H9 (cell line): ENCODE measurements around the gene PLK2. TPM values are rescaled to one million over a fixed set of nuclear protein-coding genes. Genes with fewer than 3 reads are reported as not detected.

Source experiments
- DNase-seq: peaks from one replicate; pipeline ENCODE4 v3.0.0-alpha.2; 2017
- H2AFZ ChIP-seq: one replicate; pipeline ENCODE4 v1.6.1; 2013; ENCODE audit warnings: mild to moderate bottlenecking, low read length, control low read depth, moderate library complexity
- H2AK5ac ChIP-seq: 2 replicates; pipeline ENCODE4 v1.6.1; 2013; ENCODE audit warnings: low read length, control low read depth, mixed read lengths; ENCODE audit not compliant: insufficient read length
- H2BK120ac ChIP-seq: one replicate; pipeline ENCODE4 v1.6.1; 2013; ENCODE audit warnings: low read depth, mild to moderate bottlenecking, low read length, control low read depth, inconsistent platforms; ENCODE audit not compliant: poor library complexity, severe bottlenecking
- H2BK12ac ChIP-seq: 2 replicates; pipeline ENCODE4 v1.6.1; 2013; ENCODE audit warnings: low read length, control low read depth, mixed read lengths, low read depth; ENCODE audit not compliant: insufficient read length
- H2BK15ac ChIP-seq: 2 replicates; pipeline ENCODE4 v1.6.1; 2013; ENCODE audit warnings: low read depth, low read length, control low read depth
- H2BK20ac ChIP-seq: one replicate; pipeline ENCODE4 v1.6.1; 2013; ENCODE audit warnings: low read depth, mild to moderate bottlenecking, low read length, control low read depth, inconsistent platforms; ENCODE audit not compliant: poor library complexity, severe bottlenecking
- H2BK5ac ChIP-seq: 2 replicates; pipeline ENCODE4 v1.6.1; 2013; ENCODE audit warnings: low read length, control low read depth, mixed read lengths; ENCODE audit not compliant: insufficient read length
- H3K14ac ChIP-seq: 2 replicates; pipeline ENCODE4 v1.6.1; 2013; ENCODE audit warnings: low read length, control low read depth; ENCODE audit not compliant: insufficient read depth
- H3K18ac ChIP-seq: 2 replicates; pipeline ENCODE4 v1.6.1; 2013; ENCODE audit warnings: low read depth, mild to moderate bottlenecking, mixed read lengths, low read length, control low read depth; ENCODE audit not compliant: insufficient read length
- H3K23ac ChIP-seq: 2 replicates; pipeline ENCODE4 v1.6.1; 2013; ENCODE audit warnings: low read length, control low read depth, mixed read lengths, low read depth; ENCODE audit not compliant: insufficient read length
- H3K23me2 ChIP-seq: 2 replicates; pipeline ENCODE4 v1.6.1; 2013; ENCODE audit warnings: low read depth, mild to moderate bottlenecking, mixed read lengths, low read length, control low read depth; ENCODE audit not compliant: insufficient read length, poor library complexity, severe bottlenecking
- H3K27ac ChIP-seq: 2 replicates; pipeline ENCODE4 v1.5.1; 2013; ENCODE audit warnings: low read length, control low read depth, mixed read lengths, low read depth; ENCODE audit not compliant: insufficient read length
- H3K27me3 ChIP-seq: 2 replicates; pipeline ENCODE4 v1.6.1; 2013; ENCODE audit warnings: low read length, control low read depth, inconsistent platforms; ENCODE audit not compliant: insufficient read depth
- H3K4ac ChIP-seq: 2 replicates; pipeline ENCODE4 v1.6.1; 2013; ENCODE audit warnings: low read depth, mild to moderate bottlenecking, control low read depth, inconsistent platforms, low read length, moderate library complexity
- H3K4me1 ChIP-seq: 2 replicates; pipeline ENCODE4 v1.6.1; 2013; ENCODE audit warnings: low read length, control low read depth, inconsistent platforms; ENCODE audit not compliant: insufficient read depth
- H3K4me2 ChIP-seq: 2 replicates; pipeline ENCODE4 v1.6.1; 2013; ENCODE audit warnings: low read length, control low read depth, mixed read lengths; ENCODE audit not compliant: insufficient read length, insufficient read depth
- H3K56ac ChIP-seq: 2 replicates; pipeline ENCODE4 v1.6.1; 2013; ENCODE audit warnings: low read depth, mild to moderate bottlenecking, mixed read lengths, low read length, control low read depth; ENCODE audit not compliant: insufficient read length
- H3K79me1 ChIP-seq: 2 replicates; pipeline ENCODE4 v1.6.1; 2013; ENCODE audit warnings: low read depth, mild to moderate bottlenecking, moderate library complexity, low read length, control low read depth, inconsistent platforms; ENCODE audit not compliant: insufficient read depth, poor library complexity, severe bottlenecking
- H3K79me2 ChIP-seq: 2 replicates; pipeline ENCODE4 v1.6.1; 2013; ENCODE audit warnings: low read length, control low read depth, inconsistent platforms; ENCODE audit not compliant: insufficient read depth
- H3K9ac ChIP-seq: 2 replicates; pipeline ENCODE4 v1.6.1; 2013; ENCODE audit warnings: low read length, control low read depth, mixed read lengths; ENCODE audit not compliant: insufficient read length; ENCODE audit errors: extremely low read depth
- H3K9me3 ChIP-seq: one replicate; pipeline ENCODE4 v1.6.1; 2013; ENCODE audit warnings: low read depth, low read length, inconsistent platforms; ENCODE audit not compliant: control insufficient read depth
- H3T11ph ChIP-seq: one replicate; pipeline ENCODE4 v1.6.1; 2013; ENCODE audit warnings: mild to moderate bottlenecking, low read length, control low read depth, inconsistent platforms
- H4K20me1 ChIP-seq: one replicate; pipeline ENCODE4 v1.6.1; 2013; ENCODE audit not compliant: control insufficient read depth, insufficient read length, insufficient read depth
- H4K5ac ChIP-seq: 2 replicates; pipeline ENCODE4 v1.6.1; 2013; ENCODE audit warnings: low read depth, mild to moderate bottlenecking, mixed read lengths, low read length, control low read depth; ENCODE audit not compliant: insufficient read length
- H4K8ac ChIP-seq: replicated peaks from 2 replicates; pipeline ENCODE4 v1.6.1; 2013; ENCODE audit warnings: low read length, control low read depth, mixed read lengths, low read depth; ENCODE audit not compliant: insufficient read length
- H4K91ac ChIP-seq: 2 replicates; pipeline ENCODE4 v1.6.1; 2013; ENCODE audit warnings: low read depth, mild to moderate bottlenecking, moderate library complexity, mixed read lengths, low read length, control low read depth; ENCODE audit not compliant: insufficient read length
- H3K27ac Mint-ChIP-seq, 3 experiments: 2 replicates in 2 of 3; 3 replicates in 1 of 3; pipeline ENCODE4 v1.8.0; 2020 to 2021; ENCODE audit warnings: mixed read lengths in 3 of 3, mild to moderate bottlenecking in 1 of 3, moderate library complexity in 1 of 3
- H3K27me3 Mint-ChIP-seq: 2 replicates; pipeline ENCODE4 v1.8.0; 2021; ENCODE audit warnings: low read depth, mild to moderate bottlenecking, moderate library complexity, mixed read lengths
- H3K36me3 Mint-ChIP-seq, 3 experiments: 2 replicates in 2 of 3; 3 replicates in 1 of 3; pipeline ENCODE4 v1.8.0; 2020 to 2021; ENCODE audit warnings: low read depth in 3 of 3, mixed read lengths in 3 of 3; ENCODE audit not compliant: insufficient read depth in 1 of 3
- H3K4me1 Mint-ChIP-seq, 2 experiments: 2 replicates each; pipeline ENCODE4 v1.8.0; 2020; ENCODE audit warnings: mixed read lengths in 2 of 2
- H3K4me3 Mint-ChIP-seq, 2 experiments: 2 replicates in 1 of 2; 3 replicates in 1 of 2; pipeline ENCODE4 v1.8.0; 2020 to 2021; ENCODE audit warnings: mild to moderate bottlenecking in 2 of 2, mixed read lengths in 2 of 2, moderate library complexity in 1 of 2
- H3K9me3 Mint-ChIP-seq, 2 experiments: 2 replicates in 1 of 2; 3 replicates in 1 of 2; pipeline ENCODE4 v1.8.0; 2020; ENCODE audit warnings: mild to moderate bottlenecking in 2 of 2, mixed read lengths in 2 of 2, moderate library complexity in 1 of 2
- CTCF ChIP-seq: fragments of 200-600 bp; sonication (generic); conservative IDR thresholded peaks from 3 replicates; pipeline ENCODE4 v1.8.0; 2021; ENCODE audit warnings: antibody characterized with exemption, mild to moderate bottlenecking
- WGBS: extraction: QIAGEN DNeasy Blood & Tissue Kit; methylation state at CpG from one replicate; pipeline ENCODE4 v1.1.7; 2013; ENCODE audit warnings: missing lambda C conversion rate, low lambda C conversion rate, mixed read lengths; ENCODE audit not compliant: insufficient read length; ENCODE audit errors: extremely low coverage; 5-methylcytosine and 5-hydroxymethylcytosine counted together
- total RNA-seq: library from RNA; stranded (reverse); gene quantifications from 2 replicates; pipeline ENCODE4 v1.2.1, GENCODE V29; 2021

PLK2 gene
- total RNA-seq, 1 experiment from 2014 or later, result 26.2 TPM

DNA sequence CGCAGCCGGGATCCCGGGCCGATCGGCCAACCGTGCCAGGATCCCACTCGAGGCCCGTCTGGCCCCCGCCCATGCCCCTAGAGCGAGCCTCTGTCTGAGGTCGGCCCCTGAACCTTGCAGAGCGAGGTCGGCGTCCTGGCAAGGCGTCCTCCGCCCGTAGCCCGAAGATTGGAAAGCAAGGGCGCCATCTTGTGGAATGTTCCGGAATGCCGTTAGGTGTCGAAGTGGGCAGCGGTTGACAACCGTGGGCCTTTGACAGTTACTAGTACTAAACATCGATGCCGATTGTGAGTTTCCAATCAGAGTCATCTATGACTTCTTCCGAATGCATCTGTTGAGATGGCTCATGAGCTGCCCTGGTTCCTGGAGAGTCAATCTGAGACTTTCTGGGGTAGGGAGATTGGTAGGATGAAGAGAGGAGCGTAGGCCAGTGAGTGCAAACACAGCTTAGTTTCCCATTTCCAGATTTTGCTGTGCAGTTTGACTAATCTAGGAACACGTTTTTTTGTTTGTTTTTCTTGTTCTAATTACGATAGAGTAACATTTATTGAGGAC lies 923 bp upstream of the PLK2 start:
- Histone ChIP-seq H3K14ac (no peak overlapping the region), H3K27ac (no peak overlapping the region), H3K79me2 (peaks cover 2% of the 10 kb centered on the region; the same call in 1 of the 2 replicates), H2BK5ac (no peak overlapping the region), H2AK5ac (no peak overlapping the region), H4K8ac (no peak overlapping the region), H3K56ac (no peak overlapping the region), H2BK12ac (no peak overlapping the region), H3K23me2 (peaks cover 5% of the 10 kb centered on the region), H3K4me1 (no peaks in the 10 kb centered on the region), H3K4me2 (peak overlapping the region; percentile 72), H2AFZ (no peak overlapping the region), H3K9ac (no peak overlapping the region), H3K18ac (peak overlapping the region; percentile 29), H2BK15ac (no peak overlapping the region), H2BK120ac (no peak overlapping the region), H4K5ac (no peak overlapping the region), H3K79me1 (no peaks in the 10 kb centered on the region), H3K9me3 (no peaks in the 10 kb centered on the region), H4K20me1 (no peaks in the 10 kb centered on the region), H3T11ph (no peak overlapping the region), H3K27me3 (no peaks in the 10 kb centered on the region), H2BK20ac (no peak overlapping the region), H3K4ac (no peak overlapping the region), H4K91ac (no peak overlapping the region), H3K23ac (no peak overlapping the region)
- Mint-ChIP-seq H3K4me1 (peaks cover 20 to 31% of the 10 kb centered on the region in 2 experiments; a peak in 3 of 4 replicates), H3K4me3 (peak overlapping the region; percentile 82 to 85), H3K36me3 (peaks cover 3 to 23% (median 18%) of the 10 kb centered on the region in 3 experiments), H3K27ac (peak overlapping the region in 2 of 3 experiments; percentile 76 to 77; a peak in 2 of 7 replicates), H3K9me3 (no peaks in the 10 kb centered on the region), H3K27me3 (no peaks in the 10 kb centered on the region; the same call in 1 of the 2 replicates)
- peak; percentile 93 for DNase-seq
- no CpG with 5 or more reads among the region's 30 CpGs for WGBS
- peak; percentile 79 for TF ChIP-seq CTCF
